ENCODE data around the gene CCDC170.

The CCDC170 gene

GRCh38 chr6:151477726-151478125, 16.1 kb upstream of the CCDC170 start:
- H4K8ac ChIP-seq (ENCODE audit: low read depth, low read length): no peak overlapping the region
- H2BK120ac ChIP-seq (ENCODE audit: insufficient read depth, low read length, poor library complexity): no peak overlapping the region
- no peak overlapping the region for H3K14ac ChIP-seq (ENCODE audit: low read length)
- no peak overlapping the region for H3K27ac ChIP-seq (ENCODE audit: low read depth, low read length)
- no CpG with 5 or more reads among the region's 12 CpGs for WGBS (ENCODE audit: extremely low coverage, insufficient coverage, insufficient read length)
- no peak overlapping the region for H3K9ac ChIP-seq (ENCODE audit: low read length)
- no peak overlapping the region for H2BK12ac ChIP-seq (ENCODE audit: low read length)
- DNase-seq: no peak
- no peak overlapping the region for H2AK5ac ChIP-seq (ENCODE audit: low read length)
- no peaks in the 10 kb centered on the region for H3K79me1 ChIP-seq (ENCODE audit: low read length)
- H4K91ac ChIP-seq (ENCODE audit: low read depth, low read length): no peak overlapping the region
- no peak overlapping the region for H2AFZ ChIP-seq (ENCODE audit: insufficient read depth, low read length, poor library complexity)
- H3K79me2 ChIP-seq (ENCODE audit: control insufficient read depth, insufficient read depth, low read length, poor library complexity): no peaks in the 10 kb centered on the region
- no peak overlapping the region for H3K23ac ChIP-seq (ENCODE audit: low read length)
- no peak overlapping the region for H2BK5ac ChIP-seq (ENCODE audit: low read depth, low read length, poor library complexity)
- no peak overlapping the region for H3K4me2 ChIP-seq (ENCODE audit: low read length)
- H4K12ac ChIP-seq (ENCODE audit: low read depth, low read length): no peak overlapping the region
- no peak overlapping the region for H3K4ac ChIP-seq (ENCODE audit: low read depth, low read length)
- H3K27me3 ChIP-seq (ENCODE audit: insufficient read depth, low read length): no peaks in the 10 kb centered on the region
- H3K9me3 ChIP-seq (ENCODE audit: insufficient read depth, low read depth, low read length): no peaks in the 10 kb centered on the region
- no peaks in the 10 kb centered on the region for H3K4me1 ChIP-seq (ENCODE audit: control insufficient read depth in 1 of 2, insufficient read depth in 2 of 2, low read length in 2 of 2)
- H3K36me3 ChIP-seq (ENCODE audit: control insufficient read depth in 1 of 2, insufficient read depth in 2 of 2, low read length in 2 of 2): no peaks in the 10 kb centered on the region
- no peak overlapping the region for H3K4me3 ChIP-seq (ENCODE audit: low read depth, low read length)
- no peak overlapping the region for H3K18ac ChIP-seq (ENCODE audit: low read length)

DNA sequence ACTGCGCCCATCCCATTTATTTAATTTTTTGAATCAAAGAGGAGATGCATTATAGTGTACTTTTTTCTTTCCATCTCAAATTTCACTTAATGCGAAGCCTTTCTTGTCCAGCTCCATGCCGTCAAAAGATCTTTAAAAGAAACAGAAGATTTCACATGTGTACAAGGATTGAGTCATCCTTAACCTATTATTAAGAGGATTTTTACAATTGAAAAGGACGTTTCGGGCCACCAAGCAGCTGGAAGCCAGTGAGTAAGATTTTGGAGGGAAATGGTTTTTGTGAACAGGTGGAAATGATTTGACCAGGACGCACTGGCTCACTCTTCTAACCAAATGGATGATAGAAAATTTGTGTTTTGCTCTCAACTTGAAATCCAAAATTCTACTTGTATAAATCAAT, 15.1 kb upstream of the CCDC170 start:
- no peak overlapping the region for H4K91ac ChIP-seq (ENCODE audit: low read depth, low read length)
- H3K9me3 ChIP-seq (ENCODE audit: insufficient read depth, low read depth, low read length): no peaks in the 10 kb centered on the region
- no peak overlapping the region for H3K23ac ChIP-seq (ENCODE audit: low read length)
- H3K4me2 ChIP-seq (ENCODE audit: low read length): no peak overlapping the region
- H3K4me1 ChIP-seq (ENCODE audit: control insufficient read depth in 1 of 2, insufficient read depth in 2 of 2, low read length in 2 of 2): no peaks in the 10 kb centered on the region
- H2BK12ac ChIP-seq (ENCODE audit: low read length): no peak overlapping the region
- no peaks in the 10 kb centered on the region for H3K79me2 ChIP-seq (ENCODE audit: control insufficient read depth, insufficient read depth, low read length, poor library complexity)
- H2BK120ac ChIP-seq (ENCODE audit: insufficient read depth, low read length, poor library complexity): no peak overlapping the region
- no peak overlapping the region for H2BK5ac ChIP-seq (ENCODE audit: low read depth, low read length, poor library complexity)
- no peak overlapping the region for H4K12ac ChIP-seq (ENCODE audit: low read depth, low read length)
- H2AFZ ChIP-seq (ENCODE audit: insufficient read depth, low read length, poor library complexity): no peak overlapping the region
- no peak overlapping the region for H2AK5ac ChIP-seq (ENCODE audit: low read length)
- no peak overlapping the region for H3K4me3 ChIP-seq (ENCODE audit: low read depth, low read length)
- H3K4ac ChIP-seq (ENCODE audit: low read depth, low read length): no peak overlapping the region
- no peaks in the 10 kb centered on the region for H3K36me3 ChIP-seq (ENCODE audit: control insufficient read depth in 1 of 2, insufficient read depth in 2 of 2, low read length in 2 of 2)
- H3K27ac ChIP-seq (ENCODE audit: low read depth, low read length): no peak overlapping the region
- no peak for DNase-seq
- no peaks in the 10 kb centered on the region for H3K27me3 ChIP-seq (ENCODE audit: insufficient read depth, low read length)
- H3K79me1 ChIP-seq (ENCODE audit: low read length): no peaks in the 10 kb centered on the region
- H3K18ac ChIP-seq (ENCODE audit: low read length): no peak overlapping the region
- H3K14ac ChIP-seq (ENCODE audit: low read length): no peak overlapping the region
- no CpG with 5 or more reads among the region's 6 CpGs for WGBS (ENCODE audit: extremely low coverage, insufficient coverage, insufficient read length)
- no peak overlapping the region for H4K8ac ChIP-seq (ENCODE audit: low read depth, low read length)
- no peak overlapping the region for H3K9ac ChIP-seq (ENCODE audit: low read length)

DNA sequence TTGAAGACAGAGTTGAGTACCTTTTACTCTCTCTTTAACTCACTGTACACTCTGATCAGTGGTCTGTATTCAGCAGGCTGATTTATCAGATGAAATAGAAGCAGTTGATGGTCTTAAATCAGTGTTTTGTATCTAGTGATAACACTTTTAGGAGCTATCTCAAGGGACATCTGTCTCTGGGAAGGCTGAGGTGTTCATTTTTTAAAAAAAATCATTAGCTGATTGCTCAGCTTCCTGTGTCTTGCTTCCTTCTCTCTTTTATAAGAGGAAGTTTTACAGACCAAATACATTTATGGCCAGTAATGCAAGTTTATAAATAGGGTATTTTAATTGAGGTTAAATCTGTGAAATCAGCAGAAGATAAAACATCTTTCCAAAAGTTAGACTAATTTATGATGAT, 12.0 kb upstream of the CCDC170 start:
- Histone ChIP-seq H3K4me2 (ENCODE audit: low read length) (no peak overlapping the region), H4K12ac (ENCODE audit: low read depth, low read length) (no peak overlapping the region), H3K23ac (ENCODE audit: low read length) (no peak overlapping the region), H2BK5ac (ENCODE audit: low read depth, low read length, poor library complexity) (no peak overlapping the region), H2AFZ (ENCODE audit: insufficient read depth, low read length, poor library complexity) (no peak overlapping the region), H2BK12ac (ENCODE audit: low read length) (no peak overlapping the region), H3K4me3 (ENCODE audit: low read depth, low read length) (no peak overlapping the region), H3K27ac (ENCODE audit: low read depth, low read length) (no peak overlapping the region), H3K9ac (ENCODE audit: low read length) (no peak overlapping the region), H3K27me3 (ENCODE audit: insufficient read depth, low read length) (no peaks in the 10 kb centered on the region), H4K8ac (ENCODE audit: low read depth, low read length) (no peak overlapping the region), H3K14ac (ENCODE audit: low read length) (no peak overlapping the region), H3K79me2 (ENCODE audit: control insufficient read depth, insufficient read depth, low read length, poor library complexity) (no peaks in the 10 kb centered on the region), H3K4ac (ENCODE audit: low read depth, low read length) (no peak overlapping the region), H3K79me1 (ENCODE audit: low read length) (no peaks in the 10 kb centered on the region), H2AK5ac (ENCODE audit: low read length) (no peak overlapping the region), H3K36me3 (ENCODE audit: control insufficient read depth in 1 of 2, insufficient read depth in 2 of 2, low read length in 2 of 2) (no peaks in the 10 kb centered on the region), H2BK120ac (ENCODE audit: insufficient read depth, low read length, poor library complexity) (no peak overlapping the region), H3K9me3 (ENCODE audit: insufficient read depth, low read depth, low read length) (no peaks in the 10 kb centered on the region), H3K18ac (ENCODE audit: low read length) (no peak overlapping the region), H4K91ac (ENCODE audit: low read depth, low read length) (no peak overlapping the region), H3K4me1 (ENCODE audit: control insufficient read depth in 1 of 2, insufficient read depth in 2 of 2, low read length in 2 of 2) (no peaks in the 10 kb centered on the region)
- DNase-seq: no peak

GRCh38 chr6:151482290-151482689, 11.5 kb upstream of the CCDC170 start:
- no peak overlapping the region for H4K12ac ChIP-seq (ENCODE audit: low read depth, low read length)
- H4K8ac ChIP-seq (ENCODE audit: low read depth, low read length): no peak overlapping the region
- no peak overlapping the region for H3K4ac ChIP-seq (ENCODE audit: low read depth, low read length)
- no peaks in the 10 kb centered on the region for H3K79me1 ChIP-seq (ENCODE audit: low read length)
- WGBS (ENCODE audit: extremely low coverage, insufficient coverage, insufficient read length): no CpG with 5 or more reads among the region's 5 CpGs
- H3K79me2 ChIP-seq (ENCODE audit: control insufficient read depth, insufficient read depth, low read length, poor library complexity): no peaks in the 10 kb centered on the region
- no peak overlapping the region for H3K27ac ChIP-seq (ENCODE audit: low read depth, low read length)
- H2BK5ac ChIP-seq (ENCODE audit: low read depth, low read length, poor library complexity): no peak overlapping the region
- H3K18ac ChIP-seq (ENCODE audit: low read length): no peak overlapping the region
- no peaks in the 10 kb centered on the region for H3K36me3 ChIP-seq (ENCODE audit: control insufficient read depth in 1 of 2, insufficient read depth in 2 of 2, low read length in 2 of 2)
- no peak overlapping the region for H3K9ac ChIP-seq (ENCODE audit: low read length)
- no peak overlapping the region for H3K4me3 ChIP-seq (ENCODE audit: low read depth, low read length)
- DNase-seq: peak in 1 of 2 donors; percentile 27
- no peak overlapping the region for H2AK5ac ChIP-seq (ENCODE audit: low read length)
- no peak overlapping the region for H4K91ac ChIP-seq (ENCODE audit: low read depth, low read length)
- H2AFZ ChIP-seq (ENCODE audit: insufficient read depth, low read length, poor library complexity): no peak overlapping the region
- H2BK12ac ChIP-seq (ENCODE audit: low read length): no peak overlapping the region
- H3K14ac ChIP-seq (ENCODE audit: low read length): no peak overlapping the region
- no peak overlapping the region for H2BK120ac ChIP-seq (ENCODE audit: insufficient read depth, low read length, poor library complexity)
- no peaks in the 10 kb centered on the region for H3K9me3 ChIP-seq (ENCODE audit: insufficient read depth, low read depth, low read length)
- H3K4me2 ChIP-seq (ENCODE audit: low read length): no peak overlapping the region
- no peaks in the 10 kb centered on the region for H3K4me1 ChIP-seq (ENCODE audit: control insufficient read depth in 1 of 2, insufficient read depth in 2 of 2, low read length in 2 of 2)
- H3K23ac ChIP-seq (ENCODE audit: low read length): no peak overlapping the region
- no peaks in the 10 kb centered on the region for H3K27me3 ChIP-seq (ENCODE audit: insufficient read depth, low read length)

DNA sequence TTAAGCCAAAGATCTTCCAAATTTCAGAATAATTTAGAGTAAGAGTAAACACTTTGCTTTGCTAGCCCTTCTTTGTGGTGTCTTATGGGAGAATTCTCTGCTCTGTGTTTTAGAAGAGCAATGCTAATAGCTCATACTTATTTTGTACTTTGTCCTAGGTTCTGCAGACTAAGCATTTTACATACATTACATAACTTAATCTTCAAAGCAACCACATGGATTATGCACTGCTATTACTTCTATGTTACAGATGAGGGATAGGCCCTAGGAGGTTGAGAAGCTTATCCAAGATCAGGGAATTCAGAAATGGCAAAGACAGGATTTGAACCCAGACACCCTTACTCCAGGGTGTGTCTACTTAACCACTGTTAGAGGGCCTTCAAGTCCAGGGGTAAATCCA, 9.8 kb upstream of the CCDC170 start:
- Histone ChIP-seq H2AFZ (ENCODE audit: insufficient read depth, low read length, poor library complexity) (no peak overlapping the region), H2BK120ac (ENCODE audit: insufficient read depth, low read length, poor library complexity) (no peak overlapping the region), H3K36me3 (ENCODE audit: control insufficient read depth in 1 of 2, insufficient read depth in 2 of 2, low read length in 2 of 2) (no peaks in the 10 kb centered on the region), H3K27me3 (ENCODE audit: insufficient read depth, low read length) (no peaks in the 10 kb centered on the region), H3K79me2 (ENCODE audit: control insufficient read depth, insufficient read depth, low read length, poor library complexity) (no peaks in the 10 kb centered on the region), H2BK12ac (ENCODE audit: low read length) (no peak overlapping the region), H4K8ac (ENCODE audit: low read depth, low read length) (no peak overlapping the region), H2AK5ac (ENCODE audit: low read length) (no peak overlapping the region), H3K14ac (ENCODE audit: low read length) (no peak overlapping the region), H3K9ac (ENCODE audit: low read length) (no peak overlapping the region), H2BK5ac (ENCODE audit: low read depth, low read length, poor library complexity) (no peak overlapping the region), H3K79me1 (ENCODE audit: low read length) (no peaks in the 10 kb centered on the region), H3K18ac (ENCODE audit: low read length) (no peak overlapping the region), H3K27ac (ENCODE audit: low read depth, low read length) (no peak overlapping the region), H3K4me1 (ENCODE audit: control insufficient read depth in 1 of 2, insufficient read depth in 2 of 2, low read length in 2 of 2) (no peaks in the 10 kb centered on the region), H3K23ac (ENCODE audit: low read length) (no peak overlapping the region), H3K4me2 (ENCODE audit: low read length) (no peak overlapping the region), H3K4ac (ENCODE audit: low read depth, low read length) (no peak overlapping the region), H3K4me3 (ENCODE audit: low read depth, low read length) (no peak overlapping the region), H4K91ac (ENCODE audit: low read depth, low read length) (no peak overlapping the region), H3K9me3 (ENCODE audit: insufficient read depth, low read depth, low read length) (no peaks in the 10 kb centered on the region), H4K12ac (ENCODE audit: low read depth, low read length) (no peak overlapping the region)
- DNase-seq: no peak
